DOHH2 (cell line): ENCODE results near the gene PRMT3.

Experiments used
- EZH2phosphoT487 ChIP-seq: fragments of 200-600 bp; sonication (generic); IDR thresholded peaks from 2 replicates; pipeline ENCODE4 v1.6.1; 2017; ENCODE audit warnings: borderline replicate concordance, mild to moderate bottlenecking, antibody characterized with exemption, low read length, moderate library complexity, mixed read lengths
- TF ChIP-seq, protein P1 (sequence below): fragments of 200-600 bp; sonication (generic); IDR thresholded peaks from one replicate; pipeline ENCODE4 v1.5.1; 2014; ENCODE audit warnings: antibody characterized with exemption, mild to moderate bottlenecking, low read depth, low read length; ENCODE audit not compliant: poor library complexity, severe bottlenecking

DNA sequence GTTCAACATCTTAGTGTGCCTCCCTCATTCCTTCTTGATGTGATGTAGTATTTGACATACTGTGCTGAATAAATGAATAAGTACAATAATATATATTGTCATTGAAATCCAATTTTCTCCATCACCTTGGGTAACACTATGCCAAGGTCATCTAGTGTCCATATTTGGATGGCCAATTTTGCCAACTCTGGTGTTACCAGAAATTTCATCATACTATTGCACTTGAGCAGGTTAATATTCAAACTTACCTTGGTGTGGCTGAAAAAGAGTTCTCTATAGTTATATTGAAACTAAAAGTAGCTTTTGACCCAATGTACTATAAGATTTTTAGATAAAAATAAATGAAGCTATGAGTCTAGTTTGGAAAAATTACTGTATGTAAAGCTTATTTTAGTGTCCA is 113.7 kb downstream of the PRMT3 start:
- TF ChIP-seq, protein P1, sequence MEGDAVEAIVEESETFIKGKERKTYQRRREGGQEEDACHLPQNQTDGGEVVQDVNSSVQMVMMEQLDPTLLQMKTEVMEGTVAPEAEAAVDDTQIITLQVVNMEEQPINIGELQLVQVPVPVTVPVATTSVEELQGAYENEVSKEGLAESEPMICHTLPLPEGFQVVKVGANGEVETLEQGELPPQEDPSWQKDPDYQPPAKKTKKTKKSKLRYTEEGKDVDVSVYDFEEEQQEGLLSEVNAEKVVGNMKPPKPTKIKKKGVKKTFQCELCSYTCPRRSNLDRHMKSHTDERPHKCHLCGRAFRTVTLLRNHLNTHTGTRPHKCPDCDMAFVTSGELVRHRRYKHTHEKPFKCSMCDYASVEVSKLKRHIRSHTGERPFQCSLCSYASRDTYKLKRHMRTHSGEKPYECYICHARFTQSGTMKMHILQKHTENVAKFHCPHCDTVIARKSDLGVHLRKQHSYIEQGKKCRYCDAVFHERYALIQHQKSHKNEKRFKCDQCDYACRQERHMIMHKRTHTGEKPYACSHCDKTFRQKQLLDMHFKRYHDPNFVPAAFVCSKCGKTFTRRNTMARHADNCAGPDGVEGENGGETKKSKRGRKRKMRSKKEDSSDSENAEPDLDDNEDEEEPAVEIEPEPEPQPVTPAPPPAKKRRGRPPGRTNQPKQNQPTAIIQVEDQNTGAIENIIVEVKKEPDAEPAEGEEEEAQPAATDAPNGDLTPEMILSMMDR = no peak
- no peak for TF ChIP-seq EZH2phosphoT487
